SKM-1 treated with dmso at 0.1 percent for 144 hours (cell line): ENCODE results near the gene ATP2A2.
"Not testable (repeated sequence)": the region's sequence is repeated elsewhere in the genome, so short reads cannot be mapped to it uniquely, and the experiment has no call there.

Source experiments
- DNase-seq: peaks from one replicate; lab custom pipeline; 2025; ENCODE audit not compliant: unreplicated experiment; lab: John Stamatoyannopoulos, UW

Gene ATP2A2

DNA sequence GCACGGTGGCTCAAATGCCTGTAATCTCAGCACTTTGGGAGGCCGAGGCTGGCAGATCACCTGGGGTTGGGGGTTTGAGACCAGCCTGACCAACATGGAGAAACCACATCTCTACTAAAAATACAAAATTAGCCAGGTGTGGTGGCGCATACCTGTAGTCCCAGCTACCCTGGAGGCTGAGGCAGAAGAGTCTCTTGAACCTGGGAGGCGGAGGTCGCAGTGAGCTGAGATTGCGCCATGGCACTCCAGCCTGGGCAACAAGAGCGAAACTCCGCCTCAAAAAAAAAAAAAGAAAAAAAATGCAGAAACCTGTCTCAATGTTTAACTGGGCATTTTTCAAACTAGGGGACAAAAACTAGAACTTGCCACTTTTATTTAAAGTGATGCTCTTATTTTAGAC lies 59.2 kb downstream of the ATP2A2 start:
- DNase-seq: not testable (repeated sequence)

DNA sequence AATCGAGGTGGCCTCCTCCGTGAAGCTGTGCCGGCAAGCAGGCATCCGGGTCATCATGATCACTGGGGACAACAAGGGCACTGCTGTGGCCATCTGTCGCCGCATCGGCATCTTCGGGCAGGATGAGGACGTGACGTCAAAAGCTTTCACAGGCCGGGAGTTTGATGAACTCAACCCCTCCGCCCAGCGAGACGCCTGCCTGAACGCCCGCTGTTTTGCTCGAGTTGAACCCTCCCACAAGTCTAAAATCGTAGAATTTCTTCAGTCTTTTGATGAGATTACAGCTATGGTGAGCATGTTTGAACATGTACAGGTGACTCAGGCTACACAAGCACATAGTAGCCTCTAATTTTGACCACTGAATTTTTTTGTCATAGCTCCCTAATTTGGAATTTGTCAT lies 59.7 kb downstream of the ATP2A2 start:
- DNase-seq: no peak

DNA sequence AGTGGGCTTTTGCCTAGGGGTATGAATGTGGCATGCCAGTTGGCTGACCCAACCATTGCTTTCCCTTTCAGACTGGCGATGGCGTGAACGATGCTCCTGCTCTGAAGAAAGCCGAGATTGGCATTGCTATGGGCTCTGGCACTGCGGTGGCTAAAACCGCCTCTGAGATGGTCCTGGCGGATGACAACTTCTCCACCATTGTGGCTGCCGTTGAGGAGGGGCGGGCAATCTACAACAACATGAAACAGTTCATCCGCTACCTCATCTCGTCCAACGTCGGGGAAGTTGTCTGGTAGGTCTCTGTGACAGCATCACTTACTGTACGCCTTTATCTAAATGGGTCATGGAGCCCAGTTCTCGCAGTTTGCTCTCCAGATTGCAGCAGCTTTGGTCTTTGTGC lies 61.1 kb downstream of the ATP2A2 start:
- DNase-seq: no peak

DNA sequence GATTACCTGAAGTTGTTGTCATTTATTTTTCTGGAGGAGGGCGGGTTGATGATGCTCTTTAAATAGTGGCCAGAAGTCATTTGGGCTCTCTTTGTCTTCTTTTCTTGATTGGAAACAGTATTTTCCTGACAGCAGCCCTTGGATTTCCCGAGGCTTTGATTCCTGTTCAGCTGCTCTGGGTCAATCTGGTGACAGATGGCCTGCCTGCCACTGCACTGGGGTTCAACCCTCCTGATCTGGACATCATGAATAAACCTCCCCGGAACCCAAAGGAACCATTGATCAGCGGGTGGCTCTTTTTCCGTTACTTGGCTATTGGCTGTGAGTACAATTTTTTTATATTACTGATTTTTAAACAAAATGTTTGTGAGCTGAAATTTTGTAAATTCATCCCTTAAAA lies 62.1 kb downstream of the ATP2A2 start:
- no peak for DNase-seq

DNA sequence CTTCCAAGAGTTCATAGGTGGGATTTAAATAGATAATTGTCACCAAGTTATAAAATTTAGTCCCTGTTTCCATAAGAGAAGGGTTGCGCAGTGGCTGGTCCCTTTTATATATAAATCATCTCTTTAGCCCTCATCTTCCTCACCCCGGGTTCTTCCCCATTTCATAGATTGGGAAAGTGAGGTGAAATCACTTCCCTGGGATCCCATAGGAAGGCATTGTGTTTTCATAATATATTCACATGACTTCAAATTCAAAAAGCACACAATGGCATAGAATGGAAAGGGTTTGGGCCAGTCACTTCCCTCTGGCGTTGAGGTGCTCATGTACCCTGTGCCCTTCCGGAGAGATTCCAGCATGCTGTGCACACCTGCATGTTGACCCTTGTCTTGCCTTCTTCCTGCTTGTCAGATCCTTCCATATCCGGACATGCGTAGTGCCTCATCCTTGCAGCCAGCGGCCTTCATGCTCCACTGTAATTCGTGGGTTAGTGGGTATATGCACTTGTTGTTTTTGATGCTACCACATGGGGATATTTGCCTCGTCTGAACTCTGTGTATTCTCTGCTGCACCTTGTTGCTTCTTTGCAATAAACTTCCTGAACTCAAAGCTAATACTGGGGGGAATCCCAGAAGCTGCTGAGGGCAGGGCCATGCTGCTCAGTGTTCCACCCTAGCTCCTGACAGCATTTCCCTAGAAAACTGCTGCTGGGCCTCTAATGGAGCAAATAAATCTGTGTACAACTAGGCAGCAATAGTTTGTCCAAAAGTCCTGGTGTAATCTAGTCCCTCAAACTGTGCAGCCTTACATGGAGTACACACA lies 62.9 kb downstream of the ATP2A2 start:
- no peak for DNase-seq

DNA sequence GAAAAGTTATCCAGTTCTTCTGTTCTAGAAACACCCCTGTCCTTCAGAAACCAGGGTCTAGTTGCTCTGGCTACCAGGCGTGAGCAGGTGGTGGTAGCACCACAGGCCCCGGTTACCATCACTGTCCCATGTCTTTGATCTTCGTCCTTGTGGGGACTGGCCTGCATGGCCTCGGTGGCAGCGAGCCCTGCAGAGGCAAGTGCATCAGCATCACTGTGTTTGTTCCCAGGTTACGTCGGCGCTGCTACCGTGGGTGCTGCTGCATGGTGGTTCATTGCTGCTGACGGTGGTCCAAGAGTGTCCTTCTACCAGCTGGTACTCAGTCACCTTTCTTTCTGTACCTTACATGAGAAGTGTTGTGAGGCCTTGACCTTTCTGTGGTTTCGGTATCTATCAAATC lies 63.6 kb downstream of the ATP2A2 start:
- no peak for DNase-seq

DNA sequence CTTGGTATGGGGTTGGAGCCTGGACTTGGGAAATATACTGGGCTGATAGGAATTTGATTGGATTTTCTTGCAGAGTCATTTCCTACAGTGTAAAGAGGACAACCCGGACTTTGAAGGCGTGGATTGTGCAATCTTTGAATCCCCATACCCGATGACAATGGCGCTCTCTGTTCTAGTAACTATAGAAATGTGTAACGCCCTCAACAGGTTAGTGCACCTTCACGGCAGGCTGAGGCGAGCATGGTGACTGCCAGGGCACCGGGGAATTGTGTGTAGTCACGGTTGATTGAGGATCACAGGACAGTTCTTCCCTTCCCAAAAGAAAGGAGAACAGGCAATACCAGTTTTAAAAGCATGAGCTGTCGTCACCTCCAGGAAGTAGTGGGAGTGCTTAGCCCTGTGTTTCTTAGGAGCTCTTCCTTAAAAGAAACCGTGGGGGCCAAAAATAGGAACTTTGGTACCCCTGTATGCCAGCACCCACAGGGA lies 64.2 kb downstream of the ATP2A2 start:
- DNase-seq: no peak

DNA sequence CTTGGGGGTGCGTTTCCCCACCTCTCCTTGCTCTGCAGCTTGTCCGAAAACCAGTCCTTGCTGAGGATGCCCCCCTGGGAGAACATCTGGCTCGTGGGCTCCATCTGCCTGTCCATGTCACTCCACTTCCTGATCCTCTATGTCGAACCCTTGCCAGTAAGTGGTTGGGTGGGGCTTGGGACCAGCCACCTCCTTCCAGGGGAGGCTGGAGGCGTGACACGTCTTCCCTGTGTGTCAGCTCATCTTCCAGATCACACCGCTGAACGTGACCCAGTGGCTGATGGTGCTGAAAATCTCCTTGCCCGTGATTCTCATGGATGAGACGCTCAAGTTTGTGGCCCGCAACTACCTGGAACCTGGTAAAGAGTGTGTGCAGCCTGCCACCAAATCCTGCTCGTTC lies 64.9 kb downstream of the ATP2A2 start:
- DNase-seq: no peak

DNA sequence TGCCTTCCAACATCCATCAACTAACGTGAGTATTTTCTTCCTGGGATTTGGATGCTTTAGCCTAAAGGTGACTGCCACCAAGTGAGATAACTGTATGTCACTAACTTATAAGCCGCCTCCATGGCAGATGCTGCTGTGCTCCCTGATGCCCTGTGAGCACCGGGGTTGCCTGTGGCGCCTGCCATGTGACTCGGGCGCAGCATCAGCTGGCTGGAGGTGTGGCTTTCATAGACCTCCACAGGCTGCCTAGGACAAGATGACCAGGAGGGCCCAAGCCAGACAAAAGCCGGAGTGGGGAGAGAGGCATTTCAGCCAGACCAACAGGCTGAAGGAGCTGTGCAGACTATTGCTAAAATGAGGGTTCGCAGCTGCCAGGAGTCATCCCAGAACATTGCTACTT lies 66.7 kb downstream of the ATP2A2 start:
- DNase-seq: no peak

DNA sequence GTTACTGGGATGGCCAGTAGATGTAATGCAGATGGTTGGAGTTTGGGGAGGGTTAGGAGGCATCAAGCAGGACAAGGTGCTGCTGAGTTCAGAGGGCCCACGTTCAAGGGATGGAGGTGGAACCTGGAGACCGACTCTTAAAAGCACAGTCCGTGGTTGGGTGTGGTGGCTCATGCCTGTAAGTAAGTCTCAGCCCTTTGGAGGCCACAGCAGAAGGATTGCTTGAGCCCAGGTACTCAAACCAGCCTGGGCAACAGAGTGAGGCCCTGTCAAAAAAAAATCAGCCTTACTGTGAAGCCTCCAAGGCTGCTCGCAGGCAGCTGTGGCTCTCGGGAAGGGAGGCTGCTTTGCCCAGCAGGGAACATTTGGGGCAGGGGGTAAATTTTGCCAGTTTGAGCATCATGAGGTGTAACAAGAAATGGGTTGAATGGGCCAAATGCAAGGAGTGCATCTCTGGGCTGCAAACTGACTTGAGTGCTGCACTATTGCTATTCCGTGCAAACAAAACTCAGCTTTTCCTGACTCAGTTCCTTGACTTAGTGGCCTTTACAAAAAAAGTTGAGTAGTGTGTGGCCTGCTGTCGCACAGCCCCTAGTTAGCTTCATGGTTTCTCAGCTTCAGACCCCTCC lies 67.5 kb downstream of the ATP2A2 start:
- no peak for DNase-seq

DNA sequence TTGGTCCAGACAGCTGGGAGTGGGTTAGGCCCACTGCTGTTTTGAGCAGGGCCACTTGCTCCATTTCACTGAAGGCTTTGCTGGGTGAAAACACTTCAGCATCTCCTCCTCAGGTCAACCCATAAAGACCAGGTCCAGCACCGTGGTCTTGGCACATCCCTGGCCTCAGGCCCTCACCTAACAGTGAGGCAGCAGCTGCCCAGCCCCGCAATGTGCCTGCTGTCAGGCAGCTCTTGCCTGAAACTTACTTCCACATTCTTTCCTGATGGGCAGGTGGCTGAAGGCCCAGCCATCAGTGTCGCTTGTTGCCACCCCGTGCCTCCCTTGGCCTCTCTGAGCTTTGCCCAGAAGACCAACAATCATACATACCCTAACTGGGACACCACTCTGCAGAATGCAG lies 68.0 kb downstream of the ATP2A2 start:
- no peak for DNase-seq

DNA sequence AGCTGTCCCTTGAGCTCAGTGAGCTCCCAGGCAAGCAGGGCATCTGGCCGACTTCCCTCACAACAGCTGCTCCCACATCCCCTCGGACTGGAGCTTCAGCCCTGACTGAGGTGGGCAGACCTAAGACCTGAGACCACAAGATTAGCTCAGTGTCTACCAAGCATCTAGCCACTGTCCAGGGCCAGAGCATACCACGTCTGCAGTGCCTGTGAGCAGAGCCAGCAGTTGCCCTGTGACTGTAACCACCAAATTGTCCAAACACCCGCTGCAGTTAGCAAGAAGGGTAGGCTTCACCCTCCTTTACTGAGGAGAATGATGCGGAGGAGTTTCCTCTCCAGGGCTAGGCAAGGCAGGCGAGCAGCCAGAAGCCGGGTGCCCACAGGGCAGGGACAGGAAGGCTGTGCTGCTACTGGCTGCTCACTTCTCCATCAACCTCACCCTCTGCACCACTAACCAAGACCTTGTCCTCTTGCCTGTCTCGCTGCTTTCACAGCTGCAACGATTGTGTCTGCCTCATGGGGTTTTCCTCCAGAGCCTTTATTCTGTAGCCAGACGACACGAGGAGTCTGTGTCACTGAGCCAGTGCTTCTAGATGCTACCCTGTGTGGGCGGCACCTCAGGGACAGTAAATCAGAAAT lies 68.6 kb downstream of the ATP2A2 start:
- DNase-seq: no peak

DNA sequence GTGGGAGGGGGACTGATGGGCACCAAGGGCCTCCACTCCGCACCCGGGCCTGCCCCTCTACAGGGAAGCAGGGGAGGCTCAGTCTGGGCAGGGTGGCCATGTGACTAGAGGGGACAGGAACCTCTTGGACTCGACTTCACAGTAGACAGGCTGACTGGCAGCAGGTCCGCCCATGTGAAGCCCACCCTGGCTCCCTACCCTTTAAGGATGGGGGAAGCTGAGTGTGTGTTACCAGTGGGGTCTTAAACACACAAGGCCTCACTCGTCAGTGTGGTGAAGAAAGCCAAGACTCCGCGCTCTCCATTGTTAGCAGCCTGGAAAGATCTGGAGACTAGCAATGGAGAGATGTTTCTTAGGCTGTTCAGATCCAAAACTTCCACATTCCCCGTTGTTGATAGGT lies 70.1 kb downstream of the ATP2A2 start:
- no peak for DNase-seq

DNA sequence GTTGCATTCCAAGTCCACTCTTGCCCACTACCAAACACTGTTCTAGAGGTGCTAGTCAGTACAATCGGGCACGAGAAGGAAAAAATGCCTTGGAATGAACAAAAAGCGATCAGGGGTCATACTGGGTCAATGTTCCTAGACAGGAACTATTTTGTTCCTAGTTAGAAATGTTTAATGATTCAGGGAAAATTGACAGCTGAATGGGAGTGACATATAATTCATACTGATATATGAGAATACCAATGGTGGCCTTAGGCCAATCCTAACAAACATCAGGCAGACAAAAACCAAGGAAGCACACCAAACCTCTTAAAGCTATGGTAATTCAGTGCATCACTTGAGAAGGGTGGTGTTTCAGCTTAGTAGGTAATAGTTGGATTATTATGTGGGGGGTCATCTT lies 71.4 kb downstream of the ATP2A2 start:
- DNase-seq: no peak

DNA sequence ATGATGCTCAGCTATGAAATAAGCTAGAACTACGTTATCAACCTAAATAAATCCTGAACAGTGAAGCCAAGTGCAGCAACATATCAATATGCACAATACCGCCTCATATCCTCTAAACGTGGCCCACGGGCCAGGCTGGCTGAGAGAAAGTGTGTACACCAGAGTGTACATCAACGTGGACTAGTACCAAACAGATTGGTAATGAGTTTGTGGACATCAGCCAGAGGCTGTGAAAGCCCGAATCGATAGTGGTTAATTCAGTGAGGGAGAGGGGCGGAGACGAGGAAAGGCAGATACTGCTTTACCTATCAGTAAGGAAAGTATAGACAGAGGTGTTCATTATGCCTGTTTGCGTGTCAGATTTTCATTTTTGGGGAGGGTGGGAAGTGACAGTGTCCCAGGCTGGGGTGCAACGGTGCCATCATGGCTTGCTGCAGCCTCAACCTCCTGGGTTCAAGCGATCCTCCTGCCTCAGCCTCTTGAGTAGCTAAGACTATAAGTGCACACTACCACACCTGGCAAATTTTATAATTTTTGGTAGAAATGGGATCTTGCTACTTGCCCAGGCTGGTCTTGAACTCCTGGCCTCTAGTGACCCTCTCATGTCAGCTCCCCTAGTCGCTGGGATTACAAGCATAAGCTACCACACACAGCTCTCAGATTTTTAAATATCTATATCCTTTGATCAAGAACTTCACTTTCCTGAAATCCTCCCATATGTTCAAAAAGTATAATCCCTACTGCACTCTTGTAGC lies 72.3 kb downstream of the ATP2A2 start:
- DNase-seq: no peak

DNA sequence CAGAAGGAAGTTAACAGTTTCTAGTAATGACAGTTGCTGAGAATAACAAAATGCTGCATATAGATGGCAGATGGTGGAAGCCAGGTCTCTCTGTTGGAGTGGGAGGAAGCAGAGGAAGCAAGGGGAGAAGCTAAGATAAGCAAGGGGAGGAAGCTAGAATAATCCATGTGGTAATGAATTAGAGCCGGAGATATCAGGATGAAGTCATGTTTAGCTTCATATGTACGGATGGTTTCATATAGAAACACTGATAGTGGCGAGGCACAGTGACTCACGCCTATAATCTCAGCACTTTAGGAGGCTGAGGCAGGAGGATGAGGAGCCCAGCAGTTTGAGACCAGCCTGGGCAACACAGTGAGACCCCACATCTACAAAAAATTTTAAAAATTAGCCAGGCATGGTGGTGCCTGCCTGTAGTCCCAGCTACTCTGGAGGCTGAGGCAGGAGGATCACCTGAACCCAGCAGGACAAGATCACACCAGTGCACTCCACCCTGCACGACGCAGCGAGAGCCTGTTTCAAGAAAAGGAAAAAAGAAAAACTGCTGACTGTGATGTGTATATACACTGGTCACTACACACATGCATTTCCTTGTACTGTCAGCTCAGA lies 73.2 kb downstream of the ATP2A2 start:
- no peak for DNase-seq

DNA sequence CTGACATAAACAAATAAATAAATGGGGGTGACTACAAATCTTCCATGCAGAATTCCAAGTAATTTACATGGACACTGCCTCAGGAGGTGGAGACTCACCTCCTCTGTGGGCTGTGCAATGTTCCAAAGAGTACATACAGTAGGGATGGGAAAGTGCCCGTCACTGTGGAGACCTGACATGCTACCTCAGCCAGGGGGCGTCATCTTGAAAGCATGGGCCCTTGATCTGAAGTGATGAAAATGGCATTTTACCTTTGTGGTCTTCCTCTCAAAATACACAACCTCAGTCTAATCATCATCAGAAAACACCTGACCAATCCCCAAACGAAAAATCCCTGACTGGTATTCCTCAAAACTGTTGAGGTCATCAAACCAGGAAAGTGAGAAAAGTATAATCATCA lies 74.0 kb downstream of the ATP2A2 start:
- DNase-seq: no peak

DNA sequence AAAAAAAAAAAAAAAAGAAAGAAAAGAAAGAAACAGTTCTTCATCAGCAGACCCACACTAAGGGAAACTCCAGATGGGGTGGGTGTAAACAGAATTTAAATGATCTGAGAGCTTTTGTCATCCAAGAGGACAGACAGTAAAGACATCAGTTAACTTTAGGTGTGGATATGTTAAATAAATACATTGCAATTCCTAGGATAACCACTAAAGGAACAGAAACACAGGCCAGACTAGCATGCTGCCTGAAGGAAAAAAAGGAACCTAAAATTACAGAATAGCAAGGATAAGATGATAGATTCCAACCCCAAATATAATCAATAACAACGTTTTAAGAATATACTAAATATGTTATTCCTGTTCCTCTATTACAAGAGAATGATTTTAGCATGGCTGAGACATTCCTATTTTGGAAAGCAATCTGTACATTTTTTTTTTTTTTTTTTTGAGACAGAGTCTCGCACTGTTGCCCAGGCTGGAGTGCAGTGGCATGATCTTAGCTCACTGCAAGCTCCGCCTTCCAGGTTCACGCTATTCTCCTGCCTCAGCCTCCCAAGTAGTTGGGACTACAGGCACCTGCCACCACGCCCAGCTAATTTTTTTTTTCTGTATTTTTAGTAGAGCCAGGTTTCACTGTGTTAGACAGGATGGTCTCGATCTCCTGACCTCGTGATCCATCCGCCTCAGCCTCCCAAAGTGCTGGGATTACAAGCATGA lies 77.5 kb downstream of the ATP2A2 start:
- peak; percentile 37 for DNase-seq

DNA sequence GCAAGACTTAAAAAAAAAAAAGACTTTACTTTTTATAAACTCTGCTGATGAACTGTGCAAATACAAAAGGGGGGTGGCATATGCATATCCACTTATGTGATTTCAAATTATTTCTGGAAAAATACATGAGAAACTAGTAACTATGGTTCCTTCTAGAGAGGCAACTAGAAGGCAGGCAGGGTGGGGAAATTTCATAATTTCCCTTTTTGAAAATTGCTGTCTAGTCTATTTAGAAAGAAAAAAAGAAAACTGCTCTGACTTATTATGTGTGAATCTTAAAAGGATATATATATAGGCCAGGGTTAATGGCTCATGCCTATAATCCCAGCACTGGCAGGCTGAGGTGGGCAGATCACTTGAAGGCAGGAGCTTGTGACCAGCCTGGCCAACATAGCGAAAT lies 80.2 kb downstream of the ATP2A2 start:
- DNase-seq: no peak
